TTC549 (cell line): Measurements from ENCODE around the gene FGF19.
"Not testable (repeated sequence)": the region's sequence is repeated elsewhere in the genome, so short reads cannot be mapped to it uniquely, and the experiment has no call there.

Source experiments
- FAIRE-seq: peaks from 2 replicates; lab custom pipeline; 2012; peaks lifted over from hg19 to GRCh38; lab: Jason Lieb, UNC

Gene FGF19

DNA sequence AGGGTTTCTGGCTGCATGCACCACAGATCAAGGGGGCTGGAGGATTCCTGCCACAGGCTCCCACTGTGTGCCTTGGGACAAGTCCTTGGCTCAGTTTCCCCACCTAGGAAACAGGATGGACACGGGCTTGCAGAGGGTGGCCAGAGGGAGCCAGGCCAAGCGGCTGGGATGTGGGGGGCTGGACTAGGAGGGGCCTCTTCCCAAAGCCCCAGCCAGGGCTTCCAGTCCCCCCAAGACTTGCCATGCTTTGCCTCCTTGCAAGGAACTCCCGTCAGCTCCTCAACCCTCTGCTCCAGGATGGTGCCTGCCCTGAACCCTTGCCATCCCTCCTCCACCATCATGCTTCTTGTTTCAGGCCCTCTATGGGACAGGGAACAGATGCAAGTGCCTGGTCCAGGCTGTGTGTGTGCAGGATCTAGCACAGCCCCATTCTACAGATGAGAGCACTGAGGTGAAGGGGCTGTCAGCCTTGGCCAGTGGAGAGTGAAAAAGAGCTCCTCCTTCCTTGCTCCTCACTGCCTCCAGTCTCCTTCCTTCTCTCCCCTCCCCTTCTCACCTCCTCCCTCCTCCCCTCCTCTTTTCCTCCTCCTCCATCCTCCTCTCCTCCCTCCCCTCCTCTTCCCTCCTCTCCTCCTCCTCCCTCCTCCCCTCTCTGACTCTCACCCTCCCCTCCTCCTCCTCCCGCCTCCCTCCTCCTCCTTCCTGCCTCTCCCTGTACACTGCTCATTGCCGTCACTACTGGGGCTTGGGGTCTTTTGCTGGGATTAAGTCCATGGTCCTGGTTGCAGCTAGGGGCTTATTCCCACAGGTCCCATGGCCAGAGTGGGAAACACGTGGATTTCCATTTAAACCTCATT lies 13.3 kb upstream of the FGF19 start:
- FAIRE-seq, result no peak

- no peak for FAIRE-seq
Observed at GRCh38 chr11:69716099-69716498, 12.3 kb upstream of the FGF19 start.

DNA sequence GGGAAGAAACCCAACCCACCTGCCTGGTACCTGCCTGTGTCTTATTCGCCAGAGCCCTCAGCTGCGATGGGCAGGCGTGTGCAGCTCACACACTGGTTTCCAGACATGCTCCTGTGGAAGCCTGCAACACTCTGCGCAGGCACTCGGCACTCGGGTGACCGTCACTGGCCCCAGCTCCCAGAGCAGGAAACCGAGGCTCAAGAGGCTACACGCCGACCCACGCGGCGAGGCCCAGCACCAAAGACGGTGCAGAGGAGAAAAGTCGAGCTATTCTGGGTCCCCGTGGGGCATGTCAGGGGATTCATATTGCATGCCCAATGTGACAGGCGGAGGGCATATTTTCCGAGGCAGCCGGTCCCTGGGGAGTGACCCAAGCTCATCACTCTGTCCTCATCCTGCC lies 11.6 kb upstream of the FGF19 start:
- FAIRE-seq, result no peak

DNA sequence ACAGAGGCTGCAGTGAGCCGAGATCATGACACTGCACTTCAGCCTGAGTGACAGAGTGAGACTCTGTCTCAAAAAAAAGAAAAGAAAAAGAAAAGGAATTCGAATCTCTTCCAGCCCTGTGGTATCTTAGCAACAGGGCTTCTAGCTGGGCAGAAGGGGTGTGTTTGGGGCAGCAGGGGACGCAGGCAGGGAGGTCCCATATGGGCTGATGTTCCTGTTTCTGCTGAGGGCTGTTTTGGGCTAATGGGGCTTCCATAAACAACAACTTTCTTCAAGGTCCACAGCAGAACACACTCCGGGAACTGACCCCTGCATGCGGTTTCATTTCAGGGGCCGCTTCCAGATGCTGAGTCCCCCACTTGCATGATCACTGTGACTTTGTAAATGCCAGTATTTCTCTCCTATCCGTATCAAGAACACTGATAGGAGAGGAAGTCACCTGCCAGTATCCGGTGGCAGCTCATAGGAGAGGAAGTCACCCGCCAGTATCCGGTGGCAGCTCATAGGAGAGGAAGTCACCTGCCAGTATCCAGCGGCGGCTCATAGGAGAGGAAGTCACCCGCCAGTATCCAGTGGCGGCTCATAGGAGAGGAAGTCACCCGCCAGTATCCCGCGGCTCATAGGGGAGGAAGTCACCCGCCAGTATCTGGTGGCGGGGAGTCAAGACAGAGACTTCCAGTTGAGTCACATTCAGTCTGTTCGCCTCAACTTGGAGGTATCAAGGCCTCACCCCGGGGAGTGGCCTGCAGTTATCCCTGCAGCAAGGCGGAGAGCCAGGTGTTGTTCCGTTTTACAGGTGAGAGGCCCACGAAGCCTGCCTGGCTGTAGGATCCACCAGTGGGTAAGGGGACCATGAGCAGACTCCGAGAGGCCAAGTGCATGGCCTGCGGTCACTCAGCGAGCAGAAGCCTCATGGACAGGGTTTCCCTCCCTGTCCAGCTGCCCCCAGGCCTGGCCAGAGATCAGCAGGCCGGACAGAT lies 8.3 kb upstream of the FGF19 start:
- FAIRE-seq, result no peak

DNA sequence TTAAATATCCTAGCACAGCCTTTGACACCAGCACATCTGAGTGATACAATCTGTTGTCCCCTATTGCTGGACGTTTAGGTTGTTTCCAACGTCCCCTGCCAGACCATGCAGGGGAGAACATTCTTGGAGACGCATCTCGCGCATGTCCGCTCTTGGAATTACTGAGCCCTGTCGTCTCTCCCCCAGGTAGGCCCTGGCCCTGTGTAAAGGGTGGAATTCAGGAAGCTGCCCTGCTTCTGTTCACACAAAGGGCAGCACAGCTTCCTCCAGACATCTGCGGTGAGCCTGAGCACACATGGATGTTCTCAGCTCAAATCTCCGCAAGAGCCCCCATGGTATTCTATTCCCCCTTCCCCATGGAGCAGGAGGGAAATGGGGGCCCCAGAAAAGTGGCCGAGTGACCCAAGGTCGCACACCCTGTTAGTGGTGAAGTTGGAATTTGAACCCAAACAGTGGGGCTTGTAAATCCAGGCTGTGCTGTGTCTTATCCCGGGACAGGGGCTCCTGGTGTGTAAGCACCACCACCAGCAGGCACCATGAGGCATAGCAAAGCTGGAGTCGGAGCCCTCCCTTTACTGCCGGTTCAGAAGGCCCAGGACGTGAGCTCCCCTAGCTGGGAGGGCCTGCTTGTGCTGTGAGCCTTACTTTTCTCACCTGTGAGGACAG lies 5.0 kb upstream of the FGF19 start:
- FAIRE-seq, result no peak

DNA sequence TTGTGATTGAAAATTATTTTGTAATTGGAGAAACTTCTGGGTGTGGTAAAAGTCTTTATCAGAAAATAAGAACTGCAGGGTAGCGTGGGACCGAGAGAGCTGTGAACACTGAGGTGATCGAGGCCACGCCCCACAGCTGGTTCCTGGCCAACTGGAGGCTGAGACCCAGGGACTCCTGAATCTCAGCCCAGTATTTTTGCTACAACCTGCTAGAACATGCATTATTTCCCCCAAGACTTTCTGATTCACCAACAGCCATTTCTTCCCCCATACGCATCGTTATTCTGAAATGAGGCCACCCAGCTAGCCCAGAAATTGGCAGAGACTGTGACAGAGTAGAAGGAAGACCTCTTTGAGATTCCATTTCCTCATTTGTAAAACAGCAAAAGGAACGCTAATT lies 3.4 kb upstream of the FGF19 start:
- FAIRE-seq, result no peak

GRCh38 chr11:69705901-69706787 lies 2.3 kb upstream of the FGF19 start:
- FAIRE-seq, result no peak

GRCh38 chr11:69705351-69705811 lies 1.6 kb upstream of the FGF19 start:
- FAIRE-seq, result no peak

DNA sequence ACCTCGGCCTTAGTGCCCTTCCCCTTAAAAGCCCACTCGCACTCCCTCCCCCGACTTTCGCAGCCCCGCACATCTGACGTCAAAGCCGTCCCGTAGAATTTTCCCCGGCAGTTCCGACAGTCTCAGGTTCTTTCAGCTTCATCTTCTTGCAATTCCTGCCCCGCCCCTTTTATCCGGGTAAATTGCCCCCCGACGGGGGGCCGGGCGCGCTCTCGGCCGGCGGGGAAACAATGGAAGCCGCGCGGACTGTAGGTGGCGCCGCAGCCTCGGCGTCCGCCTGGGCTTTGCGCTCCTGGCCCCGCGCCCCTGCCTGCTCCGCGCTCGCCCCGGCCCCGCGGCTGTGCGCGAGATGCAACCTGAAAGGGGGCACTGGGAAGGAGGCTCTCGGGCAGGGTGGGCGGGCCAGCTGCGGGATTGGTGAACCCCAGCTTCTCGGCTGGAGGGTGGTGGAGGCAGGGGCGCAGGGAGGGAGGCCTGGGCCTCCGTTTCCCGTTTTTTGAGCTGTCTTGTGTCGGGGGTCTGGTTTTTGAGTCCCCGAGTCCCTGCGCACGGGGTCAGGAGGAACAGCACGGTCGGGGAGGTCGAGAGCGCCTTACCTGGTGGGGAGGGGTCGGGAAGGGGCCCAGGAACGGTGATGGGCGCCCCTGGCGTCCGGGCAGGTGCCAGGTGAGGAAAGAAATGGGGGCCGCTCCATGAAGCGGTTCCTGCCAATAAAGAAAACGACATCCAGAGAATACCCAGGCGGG lies 859 bp upstream of the FGF19 start:
- FAIRE-seq, result no peak

- FAIRE-seq, result no peak
Observed at GRCh38 chr11:69703453-69703767, 412 bp downstream of the FGF19 start.

DNA sequence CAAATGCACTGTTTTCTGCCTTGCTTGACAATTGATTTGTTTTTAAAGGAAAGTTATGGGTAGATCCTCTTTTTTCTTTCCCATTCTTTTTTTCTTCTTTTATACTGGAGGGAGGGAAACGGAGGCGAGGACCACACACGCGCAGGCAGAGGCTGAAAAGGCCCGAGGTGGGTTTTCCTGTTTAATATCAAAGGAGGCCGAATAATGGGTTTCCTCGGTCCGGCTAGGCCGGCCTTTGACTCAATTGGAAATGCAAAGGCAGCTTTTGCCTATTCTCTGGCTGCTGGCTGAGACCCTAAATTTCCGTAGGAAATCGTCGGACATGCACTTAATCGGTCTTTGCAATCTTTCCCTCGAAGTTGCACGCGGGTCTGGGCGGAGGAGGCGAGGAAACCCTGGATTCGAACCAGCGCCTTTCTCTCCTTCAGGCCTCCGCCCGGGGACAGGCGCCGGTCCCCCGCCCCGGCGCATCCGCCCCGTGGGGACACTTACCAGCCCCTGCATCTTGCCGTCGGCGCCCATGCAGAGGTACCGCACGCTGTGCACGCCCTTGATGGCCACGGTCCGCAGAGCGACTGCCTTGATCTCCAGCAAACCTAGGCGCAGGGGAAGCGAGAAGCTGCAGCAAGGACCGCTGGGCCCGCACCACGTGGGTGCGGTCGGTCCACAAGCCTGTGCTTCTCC lies 911 bp downstream of the FGF19 start:
- no peak for FAIRE-seq

- FAIRE-seq, result no peak
Observed at GRCh38 chr11:69702239-69702691, 1.6 kb downstream of the FGF19 start.

DNA sequence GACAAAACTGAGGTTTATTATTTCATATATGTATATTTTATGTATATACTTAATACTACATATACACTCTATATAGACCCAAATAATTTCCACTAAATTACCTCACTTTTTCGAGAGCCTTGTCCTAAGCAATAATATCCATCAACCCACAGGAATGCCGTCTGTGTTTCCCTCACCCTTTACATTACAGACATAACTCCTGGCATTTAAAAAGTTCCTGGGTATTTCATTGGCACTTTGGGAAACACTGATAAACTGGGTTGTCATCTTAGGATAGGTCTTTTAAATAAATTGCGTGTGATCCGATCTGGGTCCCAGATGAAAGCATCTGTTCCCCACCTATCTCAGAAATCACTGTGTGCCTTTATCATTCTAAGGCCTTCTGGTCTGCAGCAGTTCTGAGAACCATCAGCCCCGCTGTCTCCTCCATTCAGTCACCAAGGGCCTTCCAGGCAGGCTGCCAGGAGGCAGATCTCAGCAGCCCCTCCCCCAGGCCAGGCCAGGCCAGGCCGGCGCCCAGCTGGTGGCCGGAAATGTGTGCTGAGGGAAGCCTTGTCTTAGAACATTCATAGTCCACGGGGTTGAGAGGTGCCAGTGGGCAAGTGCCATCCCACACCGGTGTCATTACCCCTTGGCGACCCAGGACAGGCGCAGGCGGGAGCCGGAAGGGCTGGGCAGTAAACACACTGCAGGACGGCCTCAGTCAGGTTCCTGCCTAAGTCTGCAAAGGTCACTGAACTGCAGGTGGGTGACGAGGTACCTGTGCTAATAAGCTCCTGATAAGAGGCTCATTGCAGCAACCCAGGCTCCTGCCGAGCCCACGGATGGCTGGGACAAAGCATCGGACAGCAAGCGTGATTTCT lies 3.3 kb downstream of the FGF19 start:
- FAIRE-seq, result no peak

- no peak for FAIRE-seq
Observed at GRCh38 chr11:69699213-69699612, 4.6 kb downstream of the FGF19 start.

GRCh38 chr11:69698362-69698761 lies 5.5 kb downstream of the FGF19 start:
- FAIRE-seq, result no peak

DNA sequence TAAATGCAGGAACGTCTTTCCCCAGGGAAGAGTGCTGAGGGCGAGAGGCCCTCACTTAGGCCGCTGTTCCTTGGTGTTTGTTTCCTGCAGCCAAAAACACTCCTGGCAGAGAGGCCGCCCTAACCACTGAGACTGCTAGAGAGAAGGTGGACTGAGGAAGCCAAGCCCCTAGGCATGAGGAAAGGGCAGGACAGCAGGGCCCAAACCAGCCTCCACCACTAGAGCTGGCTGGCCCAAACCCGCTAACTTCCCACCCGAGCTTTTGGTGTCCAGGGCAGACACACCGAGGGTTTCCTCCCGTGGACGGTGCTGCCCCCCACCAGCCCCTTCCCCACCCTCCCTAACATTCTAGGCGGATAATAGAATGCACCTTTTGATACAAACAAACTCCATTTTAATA lies 6.0 kb downstream of the FGF19 start:
- FAIRE-seq, result no peak

DNA sequence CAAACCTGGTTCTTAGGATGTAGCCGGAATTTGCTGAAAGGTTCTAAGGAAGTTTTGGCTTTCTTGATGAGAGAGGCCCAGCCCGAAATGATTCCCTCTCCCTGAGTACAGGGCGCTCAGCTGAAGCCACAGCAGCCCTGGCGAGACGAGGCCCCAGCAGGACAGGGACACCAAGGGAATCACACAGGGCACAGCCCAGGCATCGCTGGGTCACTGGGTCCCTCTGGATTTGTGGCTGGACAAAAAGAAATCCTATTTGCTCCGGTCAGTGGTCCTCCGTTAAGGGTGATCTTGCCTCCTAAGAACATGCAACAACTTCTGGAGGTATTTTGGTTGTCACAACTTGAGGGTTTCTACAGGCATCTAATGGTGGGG lies 6.4 kb downstream of the FGF19 start:
- no peak for FAIRE-seq

DNA sequence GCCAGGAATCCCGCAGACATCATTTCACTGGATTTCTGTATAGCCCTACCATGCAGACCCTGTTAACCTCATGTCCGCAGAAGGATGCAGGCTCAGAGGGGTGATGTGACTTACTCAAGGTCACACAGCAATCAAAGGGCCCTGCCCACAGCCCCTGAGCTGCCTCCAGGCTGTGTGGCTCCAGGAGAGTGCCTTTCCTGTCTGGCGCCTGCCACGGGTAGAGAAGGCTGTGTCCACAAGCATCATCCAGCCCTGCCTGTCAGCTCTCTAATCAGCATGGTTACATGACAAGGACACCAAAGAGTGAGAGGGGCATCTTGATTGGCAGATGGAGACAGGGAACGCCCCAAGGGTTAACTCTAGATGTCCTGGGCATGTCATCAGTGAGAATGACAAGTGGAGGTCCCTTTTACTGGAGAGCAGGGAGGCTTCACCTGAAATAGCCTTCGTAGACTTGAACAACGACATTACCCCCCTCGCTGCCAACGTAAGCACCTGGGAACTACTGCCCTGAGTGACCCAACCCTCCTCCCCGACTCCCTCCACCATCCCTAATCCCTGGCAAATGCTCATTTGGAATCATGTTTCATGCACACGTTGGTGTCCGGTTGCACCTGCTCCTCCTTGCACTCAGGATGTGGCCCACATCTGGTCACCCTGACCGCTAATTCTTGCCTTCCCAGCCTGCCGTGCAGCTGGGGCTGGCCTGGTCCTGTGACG lies 6.9 kb downstream of the FGF19 start:
- no peak for FAIRE-seq

DNA sequence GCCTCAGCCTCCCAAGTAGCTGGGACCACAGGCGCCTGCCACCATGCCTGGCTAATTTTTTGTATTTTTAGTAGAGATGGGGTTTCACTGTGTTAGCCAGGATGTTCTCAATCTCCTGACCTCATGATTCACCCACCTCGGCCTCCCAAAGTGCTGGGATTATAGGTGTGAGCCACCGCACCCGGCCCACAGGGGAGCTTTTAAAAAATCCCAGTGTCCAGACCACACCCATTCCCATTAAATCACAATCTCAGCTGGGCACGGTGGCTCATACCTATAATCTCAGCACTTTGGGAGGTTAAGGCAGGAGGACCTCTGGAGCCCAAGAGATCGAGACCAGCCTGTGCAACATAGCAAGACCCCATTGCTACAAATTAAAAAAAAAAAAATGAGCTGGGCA lies 7.8 kb downstream of the FGF19 start:
- FAIRE-seq, result not testable (repeated sequence)
